Adrenal gland (tissue), 12 donors: ENCODE data around the gene CTSZ. TPM values are rescaled to one million over a fixed set of nuclear protein-coding genes. Genes with fewer than 3 reads are reported as not detected.
A peak's percentile ranks its signal among the peaks of the same experiment; 100 is the strongest.

Experiments used
- DNase-seq, 7 donors: peaks; one replicate each; pipeline ENCODE4 v3.0.0-alpha.2; 2019 to 2020
- H3K27ac ChIP-seq, 5 donors: fragments of 200-600 bp; sonication (generic) in 4 of 5; 1 replicate in 3 of 5; 2 replicates in 2 of 5; pipeline versions ENCODE4 v1.5.1 to v1.8.0; 2016 to 2020; ENCODE audit warnings: mild to moderate bottlenecking in 1 of 5
- H3K27me3 ChIP-seq: fragments of 200-600 bp; 2 replicates; pipeline ENCODE4 v1.8.0; 2021
- H3K36me3 ChIP-seq, 2 donors: fragments of 200-600 bp; replicated peaks in 1 of 2; 1 replicate in 1 of 2; 2 replicates in 1 of 2; pipeline versions ENCODE4 v1.5.1 to v1.8.0; 2018 to 2022
- H3K4me1 ChIP-seq, 2 donors: fragments of 200-600 bp; replicated peaks in 1 of 2; 1 replicate in 1 of 2; 2 replicates in 1 of 2; pipeline versions ENCODE4 v1.5.1 to v1.8.0; 2018 to 2021
- H3K4me3 ChIP-seq, 4 donors: fragments of 200-600 bp; sonication (generic) in 3 of 4; one replicate each; pipeline ENCODE4 v1.5.1; 2016 to 2018
- H3K9me3 ChIP-seq, 3 donors: fragments of 200-600 bp; sonication (generic) in 1 of 3; replicated peaks in 1 of 3; 1 replicate in 2 of 3; 2 replicates in 1 of 3; pipeline versions ENCODE4 v1.5.1 to v1.8.0; 2016 to 2021
- POLR2A ChIP-seq, 2 donors: fragments of 450-650 bp; IDR thresholded peaks; one replicate each; pipeline ENCODE4 v1.6.1; 2017; ENCODE audit warnings: antibody characterized with exemption in 2 of 2, mild to moderate bottlenecking in 2 of 2, moderate library complexity in 1 of 2
- whole genome bisulfite sequencing, 4 donors: extraction: QIAGEN DNeasy Blood & Tissue Kit in 2 of 4; methylation state at CpG; one replicate each; pipeline versions ENCODE4 v1.1.5 to v1.1.7; 2013 to 2017; 5-methylcytosine and 5-hydroxymethylcytosine counted together
- intact Hi-C, 2 donors: fragments of 100-400 bp; cut with DNase I; formaldehyde crosslinking; loops; one replicate each; pipeline versions ENCODE4 v1.14.1 to v1.15.0; 2022 to 2023
- polyA plus RNA-seq, 3 donors: library from polyadenylated mRNA; stranded (reverse); fragments of 200-250 nt in 2 of 3; fragments of 350-450 nt in 1 of 3; fragmentation: Illumina TruSeq in 1 of 3; extraction: RNeasy Lipid Tissue Mini Kit (QIAGEN cat#74804) in 1 of 3; gene quantifications; one replicate each; pipeline ENCODE4 v1.2.3, GENCODE V29; 2013 to 2014
- total RNA-seq, 9 donors: library from RNA; depleted of rRNA in 4 of 9; stranded (reverse); fragments of >200 nt in 4 of 9; fragments of 120-200 nt in 1 of 9; fragmentation: NEBNext Ultra II Directional in 1 of 9; extraction: Animal tissue kit (Norgen Biotek cat#: 25700) in 1 of 9; gene quantifications; one replicate each; pipeline versions ENCODE4 v1.1.0 to v1.2.4, GENCODE V29; 2013 to 2023
- TF ChIP-seq, protein P1 (sequence below), 6 experiments: fragments of 450-650 bp in 4 of 6; fragments of 200-600 bp in 2 of 6; sonication (generic) in 1 of 6; IDR thresholded peaks; 1 replicate in 5 of 6; 2 replicates in 1 of 6; pipeline versions ENCODE4 v1.5.1 to v1.8.0; 2016 to 2021; ENCODE audit warnings: antibody characterized with exemption in 6 of 6, mild to moderate bottlenecking in 2 of 6, moderate library complexity in 1 of 6
- donor health status: healthy with polysubstance abuse.
- donor health status: Bipolar disorder and iron deficiency.
- donor health status: DM: yes; HTN: yes; CAD: no.
- donor health status: DM: no; HTN: no; CAD: no.
- donor health status: DM: no; HTN: no; CAD: no.
- donor health status: DM: yes; HTN: yes; CAD: no.

The CTSZ gene
- total and polyA plus RNA-seq, 12 donors: 36.4 to 266 (median 155) TPM

DNA sequence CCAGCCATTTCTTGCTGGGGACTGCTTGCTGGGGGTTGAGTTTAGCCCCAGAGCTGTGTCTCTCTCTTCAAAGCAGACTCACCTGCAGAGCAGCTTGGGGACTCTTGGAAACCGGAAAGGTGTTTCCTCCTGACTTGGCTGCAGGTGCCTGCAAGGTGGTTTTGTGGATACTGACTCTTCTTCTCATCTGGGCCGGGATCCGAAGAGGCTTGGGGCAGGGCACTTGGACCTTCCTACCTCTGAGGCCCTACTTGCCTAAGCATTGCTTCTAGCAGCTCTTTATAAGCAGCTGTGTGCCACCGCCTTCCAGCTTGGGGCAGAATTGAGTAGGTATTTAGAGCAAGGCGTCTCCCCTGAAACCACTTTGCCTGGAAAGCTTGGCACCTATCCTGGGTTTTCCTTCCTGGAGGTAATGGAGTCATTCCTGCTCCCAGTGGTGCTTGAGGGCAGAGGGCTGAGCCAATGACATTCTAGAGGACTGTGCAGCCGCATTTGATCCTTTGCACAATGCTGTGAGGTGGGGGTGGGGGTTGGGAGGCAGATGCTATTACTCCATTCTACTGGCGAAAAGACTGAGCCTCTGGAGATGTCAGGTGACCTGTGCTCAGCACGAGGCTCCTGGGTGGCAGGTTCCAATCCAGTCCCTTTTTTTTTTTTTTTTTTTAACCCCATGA lies 3.4 kb upstream of the CTSZ start:
- WGBS, 4 donors: 80 to 87% (median 83%) methylated on average over 8 of the region's 8 CpGs
- Histone ChIP-seq H3K27me3 (no peaks in the 10 kb centered on the region), H3K4me1 (peaks cover 11 to 21% of the 10 kb centered on the region in 2 donors), H3K4me3 (no peak overlapping the region), H3K36me3 (no peaks in the 10 kb centered on the region), H3K9me3 (no peaks in the 10 kb centered on the region), H3K27ac (no peak overlapping the region)
- TF ChIP-seq, protein P1, sequence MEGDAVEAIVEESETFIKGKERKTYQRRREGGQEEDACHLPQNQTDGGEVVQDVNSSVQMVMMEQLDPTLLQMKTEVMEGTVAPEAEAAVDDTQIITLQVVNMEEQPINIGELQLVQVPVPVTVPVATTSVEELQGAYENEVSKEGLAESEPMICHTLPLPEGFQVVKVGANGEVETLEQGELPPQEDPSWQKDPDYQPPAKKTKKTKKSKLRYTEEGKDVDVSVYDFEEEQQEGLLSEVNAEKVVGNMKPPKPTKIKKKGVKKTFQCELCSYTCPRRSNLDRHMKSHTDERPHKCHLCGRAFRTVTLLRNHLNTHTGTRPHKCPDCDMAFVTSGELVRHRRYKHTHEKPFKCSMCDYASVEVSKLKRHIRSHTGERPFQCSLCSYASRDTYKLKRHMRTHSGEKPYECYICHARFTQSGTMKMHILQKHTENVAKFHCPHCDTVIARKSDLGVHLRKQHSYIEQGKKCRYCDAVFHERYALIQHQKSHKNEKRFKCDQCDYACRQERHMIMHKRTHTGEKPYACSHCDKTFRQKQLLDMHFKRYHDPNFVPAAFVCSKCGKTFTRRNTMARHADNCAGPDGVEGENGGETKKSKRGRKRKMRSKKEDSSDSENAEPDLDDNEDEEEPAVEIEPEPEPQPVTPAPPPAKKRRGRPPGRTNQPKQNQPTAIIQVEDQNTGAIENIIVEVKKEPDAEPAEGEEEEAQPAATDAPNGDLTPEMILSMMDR (IDR thresholded peaks at IDR 0.05): no peak
- no peak for TF ChIP-seq POLR2A (IDR thresholded peaks at IDR 0.05)
- DNase-seq: peak in 3 of 7 donors; percentile 0 to 27 (median 16)
- intact Hi-C loops: no loop called here

- intact Hi-C loops: no loop called here
- TF ChIP-seq, protein P1 (IDR thresholded peaks at IDR 0.05): no peak
- TF ChIP-seq POLR2A (IDR thresholded peaks at IDR 0.05): no peak
- H3K4me3 ChIP-seq: no peak overlapping the region
- H3K27ac ChIP-seq: peak overlapping the region in 1 of 5 donors; percentile 86
- WGBS, 4 donors: 85 to 96% (median 92%) methylated on average over 5 to 8 of the region's 8 CpGs
- DNase-seq: peak in 4 of 7 donors; percentile 8 to 33 (median 14)
- no peaks in the 10 kb centered on the region for H3K9me3 ChIP-seq
- H3K4me1 ChIP-seq: peaks cover 17 to 32% of the 10 kb centered on the region in 2 donors
- no peaks in the 10 kb centered on the region for H3K27me3 ChIP-seq
- no peaks in the 10 kb centered on the region for H3K36me3 ChIP-seq
Measured at GRCh38 chr20:59008715-59009336, 1.8 kb upstream of the CTSZ start.

DNA sequence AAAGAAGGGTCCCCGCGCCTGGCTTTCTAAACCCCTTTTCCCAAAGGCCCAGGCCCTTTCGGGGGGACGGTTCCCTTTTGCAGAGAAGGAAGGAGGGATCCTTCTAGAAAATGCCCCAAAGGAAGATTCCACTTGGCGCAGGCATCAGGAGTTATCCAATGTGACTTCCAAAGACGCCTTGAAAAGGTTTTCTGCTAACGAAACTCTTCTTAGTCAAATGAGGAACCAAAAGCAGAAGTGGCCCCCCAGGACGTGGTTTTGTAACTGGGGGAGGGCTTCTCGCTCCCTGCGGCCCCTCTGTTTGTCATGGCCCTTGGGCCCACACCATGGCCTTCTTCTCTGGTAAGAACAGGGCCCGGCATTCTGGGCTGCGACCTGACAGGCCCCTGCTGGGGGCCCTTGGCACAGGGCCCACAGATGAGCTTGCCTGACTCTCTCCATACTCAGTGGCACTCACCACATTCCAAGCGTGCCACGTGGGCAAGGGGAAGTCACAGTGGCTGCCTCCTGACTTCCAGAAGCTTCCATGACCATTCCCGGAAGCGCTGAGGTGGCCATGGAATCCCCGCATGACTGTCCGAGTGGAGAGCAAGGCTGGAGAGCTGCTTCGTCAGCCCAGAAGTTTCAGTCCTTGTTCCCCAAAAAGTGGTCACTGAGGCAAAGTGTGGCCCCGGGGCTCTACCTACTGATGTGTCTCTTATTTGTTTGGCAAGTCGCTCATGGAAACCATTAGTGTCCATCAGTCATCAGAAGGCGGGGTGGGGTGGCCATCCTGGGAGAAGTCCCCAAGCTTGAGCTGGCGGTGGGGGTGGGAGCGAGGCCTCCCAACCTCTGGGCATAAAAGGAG lies 834 bp upstream of the CTSZ start:
- WGBS, 4 donors: 82 to 93% (median 84%) methylated on average over 12 to 24 of the region's 24 CpGs
- H3K27ac ChIP-seq: peak overlapping the region; percentile 25 to 87 (median 75)
- H3K36me3 ChIP-seq: no peaks in the 10 kb centered on the region
- DNase-seq: peak in 6 of 7 donors; percentile 38 to 72 (median 57)
- no peaks in the 10 kb centered on the region for H3K9me3 ChIP-seq
- intact Hi-C loops: no loop called here
- H3K4me3 ChIP-seq: peak overlapping the region in 1 of 4 donors; percentile 82
- TF ChIP-seq POLR2A (IDR thresholded peaks at IDR 0.05): no peak
- TF ChIP-seq, protein P1 (IDR thresholded peaks at IDR 0.05): no peak
- H3K4me1 ChIP-seq: peaks cover 17 to 34% of the 10 kb centered on the region in 2 donors
- no peaks in the 10 kb centered on the region for H3K27me3 ChIP-seq
